ENCODE results near the gene LIMCH1. TPM values are rescaled to one million over a fixed set of nuclear protein-coding genes. Genes with fewer than 3 reads are reported as not detected.

LIMCH1 gene
- total RNA-seq, 2 experiments from 2014 or later = not detected

GRCh38 chr4:41620594-41621256 is 82.8 kb downstream of the LIMCH1 start:
- Mint-ChIP-seq H3K27me3 (no peaks in the 10 kb centered on the region), H3K9me3 (no peaks in the 10 kb centered on the region), H3K4me3 (no peak overlapping the region), H3K36me3 (ENCODE audit: low read depth) (no peaks in the 10 kb centered on the region), H3K27ac (no peak overlapping the region), H3K4me1 (ENCODE audit: low read depth) (no peaks in the 10 kb centered on the region)
- intact Hi-C loops (cut with micrococcal nuclease) = no loop called here
- no peak for TF ChIP-seq CTCF (IDR thresholded peaks at IDR 0.05)
- CTCF ChIA-PET = no interaction called here
- no peak for DNase-seq
- POLR2A ChIA-PET = no interaction called here
- no peak for ATAC-seq

GRCh38 chr4:41622787-41623186 is 84.8 kb downstream of the LIMCH1 start:
- Mint-ChIP-seq H3K27me3 (no peaks in the 10 kb centered on the region), H3K9me3 (no peaks in the 10 kb centered on the region), H3K36me3 (ENCODE audit: low read depth) (no peaks in the 10 kb centered on the region), H3K27ac (no peak overlapping the region), H3K4me1 (ENCODE audit: low read depth) (no peaks in the 10 kb centered on the region), H3K4me3 (no peak overlapping the region)
- POLR2A ChIA-PET = no interaction called here
- CTCF ChIA-PET = no interaction called here
- DNase-seq (no peak), ATAC-seq (no peak)
- no peak for TF ChIP-seq CTCF (IDR thresholded peaks at IDR 0.05)
- intact Hi-C loops (cut with micrococcal nuclease) = no loop called here

GRCh38 chr4:41624765-41625164 is 86.8 kb downstream of the LIMCH1 start:
- Mint-ChIP-seq H3K27me3 (no peaks in the 10 kb centered on the region), H3K4me1 (ENCODE audit: low read depth) (no peaks in the 10 kb centered on the region), H3K9me3 (no peaks in the 10 kb centered on the region), H3K27ac (no peak overlapping the region), H3K36me3 (ENCODE audit: low read depth) (no peaks in the 10 kb centered on the region), H3K4me3 (no peak overlapping the region)
- no peak for TF ChIP-seq CTCF (IDR thresholded peaks at IDR 0.05)
- no peak for ATAC-seq
- DNase-seq = no peak
- intact Hi-C loops (cut with micrococcal nuclease) = no loop called here
- POLR2A ChIA-PET = interaction anchor here (0.6 to 1.2 kb wide), 2 partner anchors 267 to 737 kb away, joined by 3 to 4 read pairs; no protein-coding TSS in a partner anchor
- CTCF ChIA-PET = no interaction called here

GRCh38 chr4:41625531-41625930 is 87.6 kb downstream of the LIMCH1 start:
- H3K4me1 Mint-ChIP-seq (ENCODE audit: low read depth) = no peaks in the 10 kb centered on the region
- H3K4me3 Mint-ChIP-seq = no peak overlapping the region
- TF ChIP-seq CTCF (IDR thresholded peaks at IDR 0.05) = no peak
- DNase-seq (no peak), ATAC-seq (no peak)
- H3K27me3 Mint-ChIP-seq = no peaks in the 10 kb centered on the region
- CTCF ChIA-PET = interaction anchor here (0.7 to 1.5 kb wide), 2 partner anchors 10 to 12 kb away, joined by 3 read pairs; no protein-coding TSS in a partner anchor
- intact Hi-C loops (cut with micrococcal nuclease) = no loop called here
- no peaks in the 10 kb centered on the region for H3K9me3 Mint-ChIP-seq
- no peak overlapping the region for H3K27ac Mint-ChIP-seq
- POLR2A ChIA-PET = interaction anchor here (0.6 to 1.2 kb wide), 2 partner anchors 268 to 737 kb away, joined by 3 to 4 read pairs; no protein-coding TSS in a partner anchor
- H3K36me3 Mint-ChIP-seq (ENCODE audit: low read depth) = no peaks in the 10 kb centered on the region

- DNase-seq = no peak
- Mint-ChIP-seq H3K36me3 (ENCODE audit: low read depth) (no peaks in the 10 kb centered on the region), H3K9me3 (no peaks in the 10 kb centered on the region), H3K27me3 (no peaks in the 10 kb centered on the region), H3K4me1 (ENCODE audit: low read depth) (no peaks in the 10 kb centered on the region), H3K27ac (no peak overlapping the region), H3K4me3 (no peak overlapping the region)
- ATAC-seq = no peak
- ChIA-PET CTCF (no interaction called here), POLR2A (no interaction called here)
- intact Hi-C loops (cut with micrococcal nuclease) = no loop called here
- TF ChIP-seq CTCF (IDR thresholded peaks at IDR 0.05) = no peak
Measured at GRCh38 chr4:41628936-41629335, 91.0 kb downstream of the LIMCH1 start.
